Fibroblast of mammary gland (primary cell): ENCODE data around the gene BGN.

Experiments used
- DNase-seq: peaks from one replicate; pipeline ENCODE4 v3.0.0-alpha.2; 2010; ENCODE audit warnings: low read depth
- H3K4me3 ChIP-seq: 2 replicates; pipeline ENCODE4 v1.5.1; 2011; ENCODE audit warnings: low read depth, mild to moderate bottlenecking, low read length, moderate library complexity; ENCODE audit not compliant: control insufficient read depth
- CTCF ChIP-seq: conservative IDR thresholded peaks from 2 replicates; pipeline ENCODE4 v1.5.1; 2011; ENCODE audit warnings: low read depth, low read length, inconsistent platforms; ENCODE audit not compliant: control insufficient read depth, insufficient read depth

BGN gene

GRCh38 chrX:153475271-153475670, 19.5 kb upstream of the BGN start:
- no peak for DNase-seq
- no peak overlapping the region for H3K4me3 ChIP-seq
- TF ChIP-seq CTCF = no peak

- DNase-seq = no peak
- no peak overlapping the region for H3K4me3 ChIP-seq
- no peak for TF ChIP-seq CTCF
Observed at GRCh38 chrX:153475751-153476281, 19.0 kb upstream of the BGN start.

GRCh38 chrX:153476666-153477363, 18.0 kb upstream of the BGN start:
- no peak for TF ChIP-seq CTCF
- H3K4me3 ChIP-seq = no peak overlapping the region
- peak; percentile 63 for DNase-seq

GRCh38 chrX:153477364-153477857, 17.4 kb upstream of the BGN start:
- no peak for DNase-seq
- no peak for TF ChIP-seq CTCF
- no peak overlapping the region for H3K4me3 ChIP-seq

- TF ChIP-seq CTCF = no peak
- DNase-seq = peak; percentile 54
- H3K4me3 ChIP-seq = no peak overlapping the region
Observed at GRCh38 chrX:153477901-153478300, 16.9 kb upstream of the BGN start.

GRCh38 chrX:153478746-153479145, 16.0 kb upstream of the BGN start:
- no peak for DNase-seq
- H3K4me3 ChIP-seq = no peak overlapping the region
- no peak for TF ChIP-seq CTCF
